Lower lobe of right lung (tissue), 2 donors: Measurements from ENCODE around the gene SORCS1. TPM values are rescaled to one million over a fixed set of nuclear protein-coding genes. Genes with fewer than 3 reads are reported as not detected.
A peak's percentile ranks its signal among the peaks of the same experiment; 100 is the strongest.

Experiments used
- ATAC-seq, 2 donors: fragments of 200-7000 bp; cut with Tn5 transposase; one replicate each; pipeline ENCODE4 v1.9.1; 2020 to 2022; ENCODE audit warnings: mild to moderate bottlenecking in 2 of 2, moderate library complexity in 2 of 2
- DNase-seq: peaks from one replicate; pipeline ENCODE4 v3.0.0-alpha.2; 2020
- H3K27ac ChIP-seq: fragments of 200-600 bp; one replicate; pipeline ENCODE4 v1.8.0; 2022
- H3K27me3 ChIP-seq: fragments of 200-600 bp; one replicate; pipeline ENCODE4 v1.8.0; 2022; ENCODE audit warnings: low read depth
- H3K36me3 ChIP-seq: fragments of 200-600 bp; one replicate; pipeline ENCODE4 v1.8.0; 2022; ENCODE audit warnings: mild to moderate bottlenecking
- H3K4me1 ChIP-seq: fragments of 200-600 bp; one replicate; pipeline ENCODE4 v1.8.0; 2022
- H3K4me3 ChIP-seq: fragments of 200-600 bp; one replicate; pipeline ENCODE4 v1.8.0; 2022; ENCODE audit warnings: mild to moderate bottlenecking
- H3K9me3 ChIP-seq: fragments of 200-600 bp; one replicate; pipeline ENCODE4 v1.8.0; 2022
- CTCF ChIP-seq: fragments of 200-600 bp; IDR thresholded peaks from one replicate; pipeline ENCODE4 v1.8.0; 2022; ENCODE audit warnings: antibody characterized with exemption, mild to moderate bottlenecking
- intact Hi-C: fragments of 100-400 bp; cut with DNase I; formaldehyde crosslinking; loops from one replicate; pipeline ENCODE4 v1.11.0; 2022
- total RNA-seq: library from RNA; stranded (reverse); fragmentation: NEBNext Ultra II Directional; extraction: Animal tissue kit (Norgen Biotek cat#: 25700); gene quantifications from one replicate; pipeline ENCODE4 v1.2.1, GENCODE V29; 2021
- donor health status: DM: no; HTN: yes; CAD: no; lungs with severe emphysema.

The SORCS1 gene
- total RNA-seq, 1 donor from 2014 or later: 0.15 TPM

GRCh38 chr10:106705681-106706100 is 458.8 kb downstream of the SORCS1 start:
- Histone ChIP-seq H3K36me3 (no peaks in the 10 kb centered on the region), H3K4me1 (no peaks in the 10 kb centered on the region), H3K9me3 (no peaks in the 10 kb centered on the region), H3K27me3 (no peaks in the 10 kb centered on the region), H3K27ac (no peak overlapping the region), H3K4me3 (no peak overlapping the region)
- no peak for DNase-seq
- intact Hi-C loops: no loop called here
- TF ChIP-seq CTCF: peak; percentile 68
- peak; percentile 46 to 68 for ATAC-seq

- H3K9me3 ChIP-seq: no peaks in the 10 kb centered on the region
- DNase-seq: no peak
- intact Hi-C loops: no loop called here
- H3K4me1 ChIP-seq: no peaks in the 10 kb centered on the region
- no peak overlapping the region for H3K4me3 ChIP-seq
- no peak for ATAC-seq
- no peak for TF ChIP-seq CTCF
- no peaks in the 10 kb centered on the region for H3K27me3 ChIP-seq
- no peaks in the 10 kb centered on the region for H3K36me3 ChIP-seq
- no peak overlapping the region for H3K27ac ChIP-seq
These were observed 468.3 kb downstream of the SORCS1 start for GRCh38 chr10:106696239-106696638.

- no peaks in the 10 kb centered on the region for H3K27me3 ChIP-seq
- H3K36me3 ChIP-seq: no peaks in the 10 kb centered on the region
- no peaks in the 10 kb centered on the region for H3K4me1 ChIP-seq
These were observed 469.8 kb downstream of the SORCS1 start for GRCh38 chr10:106694696-106695095.

GRCh38 chr10:106682175-106682574 is 482.3 kb downstream of the SORCS1 start:
- no peak overlapping the region for H3K27ac ChIP-seq
- DNase-seq (no peak), ATAC-seq (no peak)
- H3K4me1 ChIP-seq: no peaks in the 10 kb centered on the region
- no peaks in the 10 kb centered on the region for H3K27me3 ChIP-seq
- no peaks in the 10 kb centered on the region for H3K36me3 ChIP-seq
- H3K4me3 ChIP-seq: no peak overlapping the region
- intact Hi-C loops: no loop called here
- no peak for TF ChIP-seq CTCF
- no peaks in the 10 kb centered on the region for H3K9me3 ChIP-seq

More at GRCh38 chr10:106694696-106695095, 469.8 kb downstream of the SORCS1 start:
- no peak for TF ChIP-seq CTCF
- no peak overlapping the region for H3K27ac ChIP-seq
- H3K9me3 ChIP-seq: no peaks in the 10 kb centered on the region
- no peak overlapping the region for H3K4me3 ChIP-seq
- ATAC-seq (no peak), DNase-seq (no peak)
- intact Hi-C loops: no loop called here

- DNase-seq (no peak), ATAC-seq (no peak)
- intact Hi-C loops: no loop called here
- Histone ChIP-seq H3K4me3 (no peak overlapping the region), H3K27ac (no peak overlapping the region), H3K27me3 (no peaks in the 10 kb centered on the region), H3K36me3 (no peaks in the 10 kb centered on the region), H3K4me1 (no peaks in the 10 kb centered on the region), H3K9me3 (no peaks in the 10 kb centered on the region)
- TF ChIP-seq CTCF: no peak
These were observed 484.4 kb downstream of the SORCS1 start for GRCh38 chr10:106680061-106680460.

GRCh38 chr10:106679314-106679713 is 485.2 kb downstream of the SORCS1 start:
- TF ChIP-seq CTCF: no peak
- intact Hi-C loops: no loop called here
- no peak for ATAC-seq
- no peak overlapping the region for H3K4me3 ChIP-seq
- no peak for DNase-seq
- no peaks in the 10 kb centered on the region for H3K36me3 ChIP-seq
- no peaks in the 10 kb centered on the region for H3K4me1 ChIP-seq
- no peaks in the 10 kb centered on the region for H3K9me3 ChIP-seq
- H3K27ac ChIP-seq: no peak overlapping the region
- H3K27me3 ChIP-seq: no peaks in the 10 kb centered on the region
